IPS-NIHi11 (cell line): ENCODE results near the gene USP3.
"Not testable (repeated sequence)": the region's sequence is repeated elsewhere in the genome, so short reads cannot be mapped to it uniquely, and the experiment has no call there.

ENCODE experiments used
- DNase-seq: peaks from one replicate; pipeline ENCODE4 v3.0.0; 2012; ENCODE audit warnings: mixed read lengths, low spot score

The USP3 gene

GRCh38 chr15:63513728-63514127 lies 9.3 kb downstream of the USP3 start:
- no peak for DNase-seq

- DNase-seq: no peak
Observed at GRCh38 chr15:63514531-63514943, 10.1 kb downstream of the USP3 start.

GRCh38 chr15:63517202-63517601 lies 12.8 kb downstream of the USP3 start:
- no peak for DNase-seq

GRCh38 chr15:63517628-63518027 lies 13.2 kb downstream of the USP3 start:
- peak; percentile 37 for DNase-seq

- no peak for DNase-seq
Observed at GRCh38 chr15:63519041-63519440, 14.6 kb downstream of the USP3 start.

- DNase-seq: no peak
Observed at GRCh38 chr15:63519548-63520178, 15.3 kb downstream of the USP3 start.

- not testable (repeated sequence) for DNase-seq
Observed at GRCh38 chr15:63520462-63520861, 16.1 kb downstream of the USP3 start.

GRCh38 chr15:63522225-63522578 lies 17.8 kb downstream of the USP3 start:
- DNase-seq: no peak

GRCh38 chr15:63523306-63523990 lies 19.1 kb downstream of the USP3 start:
- no peak for DNase-seq

- no peak for DNase-seq
Observed at GRCh38 chr15:63524316-63525015, 20.1 kb downstream of the USP3 start.

- DNase-seq: no peak
Observed at GRCh38 chr15:63526401-63526800, 22.0 kb downstream of the USP3 start.

- DNase-seq: no peak
Observed at GRCh38 chr15:63528138-63528659, 23.8 kb downstream of the USP3 start.

- DNase-seq: no peak
Observed at GRCh38 chr15:63530235-63530634, 25.8 kb downstream of the USP3 start.

- no peak for DNase-seq
Observed at GRCh38 chr15:63530752-63531299, 26.4 kb downstream of the USP3 start.

GRCh38 chr15:63531586-63531985 lies 27.2 kb downstream of the USP3 start:
- peak; percentile 20 for DNase-seq

- no peak for DNase-seq
Observed at GRCh38 chr15:63532307-63532744, 27.9 kb downstream of the USP3 start.

GRCh38 chr15:63534888-63535287 lies 30.5 kb downstream of the USP3 start:
- DNase-seq: not testable (repeated sequence)

GRCh38 chr15:63535689-63536088 lies 31.3 kb downstream of the USP3 start:
- no peak for DNase-seq

GRCh38 chr15:63538876-63539275 lies 34.5 kb downstream of the USP3 start:
- no peak for DNase-seq

GRCh38 chr15:63539521-63539920 lies 35.1 kb downstream of the USP3 start:
- DNase-seq: no peak

GRCh38 chr15:63539998-63540397 lies 35.6 kb downstream of the USP3 start:
- no peak for DNase-seq

GRCh38 chr15:63540449-63540848 lies 36.1 kb downstream of the USP3 start:
- no peak for DNase-seq
